Astrocyte (in vitro differentiated cells and primary cell): ENCODE data around the gene EGFLAM.

Source experiments
- CTCF ChIP-seq: IDR thresholded peaks from 2 replicates; pipeline ENCODE4 v1.5.1; 2011; ENCODE audit warnings: low read depth, mild to moderate bottlenecking, inconsistent platforms, low read length, moderate library complexity; ENCODE audit not compliant: insufficient read depth
- EZH2 ChIP-seq: IDR thresholded peaks from 2 replicates; pipeline ENCODE4 v1.6.1; 2012; ENCODE audit warnings: mild to moderate bottlenecking, low read length, inconsistent platforms; ENCODE audit not compliant: insufficient read depth

DNA sequence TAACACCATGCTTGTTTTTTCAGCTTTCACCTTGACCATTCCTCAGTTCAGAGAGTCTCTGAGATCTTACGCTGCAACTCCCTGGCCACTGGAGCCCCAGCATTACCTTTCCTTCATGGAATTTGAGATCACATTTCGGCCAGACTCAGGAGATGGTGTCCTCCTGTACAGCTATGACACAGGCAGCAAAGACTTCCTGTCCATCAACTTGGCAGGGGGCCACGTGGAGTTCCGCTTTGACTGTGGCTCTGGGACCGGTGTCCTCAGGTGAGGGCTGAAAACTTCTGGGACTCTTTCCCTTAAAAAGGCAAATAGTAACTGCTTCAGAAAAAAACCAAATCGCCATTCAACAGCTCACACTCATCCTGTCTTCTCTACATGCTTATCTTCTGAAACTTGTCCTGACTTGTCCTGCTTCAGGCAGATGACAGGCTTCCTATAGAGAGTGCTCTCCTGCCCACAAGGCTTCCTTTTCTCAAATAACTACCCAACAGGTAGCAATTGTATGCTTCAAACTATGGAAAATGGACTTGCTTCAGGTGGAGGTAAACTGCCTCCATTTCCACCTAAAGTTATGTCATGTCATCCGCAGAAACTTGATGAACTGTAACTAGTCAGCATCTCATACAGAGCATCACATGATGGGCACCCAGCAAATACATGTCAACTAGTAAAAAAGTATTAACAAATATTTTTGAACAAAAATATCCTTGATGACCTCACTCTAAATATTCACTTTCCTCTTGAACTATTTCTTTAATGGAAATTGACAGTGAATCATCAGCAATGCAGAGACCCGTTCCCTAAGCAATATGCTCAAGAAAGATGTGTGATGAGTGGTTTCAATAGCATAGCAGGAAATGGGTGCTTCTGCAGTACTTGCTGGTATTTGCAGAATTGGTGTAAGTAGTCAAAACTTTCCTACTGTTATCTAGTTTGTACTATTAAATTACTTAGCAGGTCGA, 168.9 kb downstream of the EGFLAM start:
- no peak for TF ChIP-seq CTCF
- no peak for TF ChIP-seq EZH2
